Measurements from ENCODE around the gene PLEKHJ1. TPM values are rescaled to one million over a fixed set of nuclear protein-coding genes. Genes with fewer than 3 reads are reported as not detected.

The PLEKHJ1 gene
- total RNA-seq, 1 donor from 2014 or later: 78.3 TPM

Small RNA genes within 50 kb of the gene (microRNA-seq; reads per million reads assigned to microRNA genes)
- 39.1 reads per million, percentile 55 among the genes with 10 or more reads in this experiment for gene MIR1227
- not detected for gene MIR4321

Other genes starting within 250 kb of the PLEKHJ1 start
- 49.5 and 53.7 TPM in 2 replicates for gene BTBD2, start 220.6 kb downstream of the PLEKHJ1 start, total RNA-seq
- 123 and 146 TPM in 2 replicates for gene MKNK2, start 185.1 kb downstream of the PLEKHJ1 start, total RNA-seq
- gene MOB3A, start 140.0 kb downstream of the PLEKHJ1 start, total RNA-seq: 45.3 and 47.2 TPM in 2 replicates
- gene IZUMO4, start 139.4 kb downstream of the PLEKHJ1 start, total RNA-seq: 5.6 and 5.8 TPM in 2 replicates
- gene AP3D1, start 84.8 kb downstream of the PLEKHJ1 start, total RNA-seq: 162 and 167 TPM in 2 replicates
- gene DOT1L, start 72.4 kb downstream of the PLEKHJ1 start, total RNA-seq: 21.7 and 25.6 TPM in 2 replicates
- 76.6 and 83.2 TPM in 2 replicates for gene SF3A2, start 495 bp upstream of the PLEKHJ1 start, total RNA-seq
- 3.5 and 4.6 TPM in 2 replicates for gene AMH, start 13.0 kb upstream of the PLEKHJ1 start, total RNA-seq
- 0.36 and 1.3 TPM in 2 replicates for gene JSRP1, start 20.1 kb upstream of the PLEKHJ1 start, total RNA-seq
- gene PEAK3, start 45.8 kb upstream of the PLEKHJ1 start, total RNA-seq: 0.18 TPM in 1 of 2 replicates, not detected in the other
- not detected in 2 replicates for gene LINGO3, start 71.8 kb upstream of the PLEKHJ1 start, total RNA-seq
- 91.4 and 97.6 TPM in 2 replicates for gene LSM7, start 92.3 kb upstream of the PLEKHJ1 start, total RNA-seq
- gene SPPL2B, start 92.4 kb upstream of the PLEKHJ1 start, total RNA-seq: 52.2 and 55.4 TPM in 2 replicates
- 0.16 and 0.17 TPM in 2 replicates for gene TMPRSS9, start 123.9 kb upstream of the PLEKHJ1 start, total RNA-seq
- gene TIMM13, start 191.3 kb upstream of the PLEKHJ1 start, total RNA-seq: 93.4 and 105 TPM in 2 replicates
- 64.0 and 72.1 TPM in 2 replicates for gene LMNB2, start 220.6 kb upstream of the PLEKHJ1 start, total RNA-seq
- gene GADD45B, start 239.8 kb upstream of the PLEKHJ1 start, total RNA-seq: 161 and 190 TPM in 2 replicates

All from astrocyte (in vitro differentiated cells and primary cell).